ENCODE data around the gene CKAP2L.

- no peak for TF ChIP-seq CTCF (IDR thresholded peaks at IDR 0.05)
- TF ChIP-seq POLR2AphosphoS5 (IDR thresholded peaks at IDR 0.05): no peak
These were observed 46.9 kb upstream of the CKAP2L start for GRCh38 chr2:112811276-112811831.

Data from suprapubic skin (tissue), 3 donors.